DND-41 (cell line): ENCODE measurements around the gene ZMYND11.

Experiments
- ATAC-seq: fragments of 200-7000 bp; cut with Tn5 transposase; 3 replicates; pipeline ENCODE4 v1.9.1; 2021; ENCODE audit warnings: low read depth; ENCODE audit not compliant: insufficient read depth
- DNase-seq: peaks from one replicate; pipeline ENCODE4 v3.0.0-alpha.2; 2020
- H2AFZ ChIP-seq: 2 replicates; pipeline ENCODE4 v1.6.0; 2012; ENCODE audit warnings: low read depth, low read length
- H3K27ac ChIP-seq: 2 replicates; pipeline ENCODE4 v1.5.1; 2012; ENCODE audit warnings: low read length, inconsistent platforms
- H3K27me3 ChIP-seq: fragments of 200-600 bp; sonication (generic); 2 replicates; pipeline ENCODE4 v1.6.0; 2012; ENCODE audit warnings: low read length, mild to moderate bottlenecking, inconsistent platforms; ENCODE audit not compliant: insufficient read depth, poor library complexity
- H3K36me3 ChIP-seq: 2 replicates; pipeline ENCODE4 v1.5.1; 2012; ENCODE audit warnings: low read length, inconsistent platforms; ENCODE audit not compliant: insufficient read depth
- H3K4me1 ChIP-seq: 2 replicates; pipeline ENCODE4 v1.5.1; 2012; ENCODE audit warnings: mild to moderate bottlenecking, low read length; ENCODE audit not compliant: insufficient read depth
- H3K4me2 ChIP-seq: 2 replicates; pipeline ENCODE4 v1.6.0; 2012; ENCODE audit warnings: mild to moderate bottlenecking, moderate library complexity, low read length, inconsistent platforms; ENCODE audit not compliant: insufficient read depth
- H3K4me3 ChIP-seq, 2 experiments: fragments of 200-600 bp in 1 of 2; shearing (Covaris generic) in 1 of 2; 2 replicates each; pipeline ENCODE4 v1.5.1; 2012 to 2016; ENCODE audit warnings: inconsistent platforms in 2 of 2, low read length in 2 of 2, mild to moderate bottlenecking in 2 of 2, low read depth in 1 of 2, moderate library complexity in 1 of 2
- H3K79me2 ChIP-seq: 2 replicates; pipeline ENCODE4 v1.6.0; 2012; ENCODE audit warnings: low read length, inconsistent platforms; ENCODE audit not compliant: insufficient read depth
- H3K9ac ChIP-seq: 2 replicates; pipeline ENCODE4 v1.6.0; 2012; ENCODE audit warnings: low read depth, mild to moderate bottlenecking, inconsistent platforms, low read length, moderate library complexity
- H3K9me3 ChIP-seq: 2 replicates; pipeline ENCODE4 v1.5.1; 2012; ENCODE audit warnings: low read length, moderate library complexity, mild to moderate bottlenecking, inconsistent platforms; ENCODE audit not compliant: insufficient read depth, severe bottlenecking
- H4K20me1 ChIP-seq: 2 replicates; pipeline ENCODE4 v1.6.0; 2012; ENCODE audit warnings: low read length; ENCODE audit not compliant: insufficient read depth
- EZH2 ChIP-seq: IDR thresholded peaks from 3 replicates; pipeline ENCODE4 v1.6.1; 2012; ENCODE audit warnings: borderline replicate concordance, low read depth, mild to moderate bottlenecking, moderate library complexity, low read length, inconsistent platforms; ENCODE audit not compliant: severe bottlenecking
- TF ChIP-seq, protein P1 (sequence below): IDR thresholded peaks from 2 replicates; pipeline ENCODE4 v1.5.1; 2012; ENCODE audit warnings: borderline replicate concordance, low read length, moderate library complexity, mild to moderate bottlenecking; ENCODE audit not compliant: poor library complexity, severe bottlenecking; ENCODE audit errors: extremely low read depth

The ZMYND11 gene

GRCh38 chr10:191703-192518 is 56.7 kb downstream of the ZMYND11 start:
- Histone ChIP-seq H3K4me1 (no peaks in the 10 kb centered on the region), H3K9me3 (no peaks in the 10 kb centered on the region), H3K9ac (no peak overlapping the region), H3K27ac (no peak overlapping the region), H3K4me3 (no peak overlapping the region), H3K4me2 (no peak overlapping the region), H2AFZ (no peak overlapping the region), H3K79me2 (no peaks in the 10 kb centered on the region; the same call in none of the 2 replicates), H3K27me3 (no peaks in the 10 kb centered on the region), H4K20me1 (peaks cover 8% of the 10 kb centered on the region; the same call in 1 of the 2 replicates), H3K36me3 (peaks cover 38% of the 10 kb centered on the region; the same call in 1 of the 2 replicates)
- TF ChIP-seq EZH2 = no peak
- TF ChIP-seq, protein P1, sequence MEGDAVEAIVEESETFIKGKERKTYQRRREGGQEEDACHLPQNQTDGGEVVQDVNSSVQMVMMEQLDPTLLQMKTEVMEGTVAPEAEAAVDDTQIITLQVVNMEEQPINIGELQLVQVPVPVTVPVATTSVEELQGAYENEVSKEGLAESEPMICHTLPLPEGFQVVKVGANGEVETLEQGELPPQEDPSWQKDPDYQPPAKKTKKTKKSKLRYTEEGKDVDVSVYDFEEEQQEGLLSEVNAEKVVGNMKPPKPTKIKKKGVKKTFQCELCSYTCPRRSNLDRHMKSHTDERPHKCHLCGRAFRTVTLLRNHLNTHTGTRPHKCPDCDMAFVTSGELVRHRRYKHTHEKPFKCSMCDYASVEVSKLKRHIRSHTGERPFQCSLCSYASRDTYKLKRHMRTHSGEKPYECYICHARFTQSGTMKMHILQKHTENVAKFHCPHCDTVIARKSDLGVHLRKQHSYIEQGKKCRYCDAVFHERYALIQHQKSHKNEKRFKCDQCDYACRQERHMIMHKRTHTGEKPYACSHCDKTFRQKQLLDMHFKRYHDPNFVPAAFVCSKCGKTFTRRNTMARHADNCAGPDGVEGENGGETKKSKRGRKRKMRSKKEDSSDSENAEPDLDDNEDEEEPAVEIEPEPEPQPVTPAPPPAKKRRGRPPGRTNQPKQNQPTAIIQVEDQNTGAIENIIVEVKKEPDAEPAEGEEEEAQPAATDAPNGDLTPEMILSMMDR = no peak
- ATAC-seq (no peak), DNase-seq (no peak)

DNA sequence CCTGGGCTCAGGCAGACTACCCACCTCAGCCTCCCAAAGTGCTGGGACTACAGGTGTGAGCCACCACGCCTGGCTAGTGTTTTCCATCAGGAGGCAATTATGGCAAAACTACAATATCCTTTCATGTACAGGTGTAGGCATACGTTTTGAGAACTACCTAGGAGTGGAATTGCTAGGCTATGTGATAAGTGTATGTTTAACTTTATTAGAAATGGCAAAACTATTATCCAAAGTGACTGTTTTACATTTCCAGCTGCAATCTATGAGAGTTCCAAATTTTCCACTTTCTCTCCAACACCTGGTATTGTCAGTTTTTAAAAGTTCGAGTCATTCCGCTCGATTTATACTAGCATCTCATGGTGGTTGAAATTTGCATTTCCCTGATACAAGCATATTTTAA is 59.0 kb downstream of the ZMYND11 start:
- H3K9ac ChIP-seq = no peak overlapping the region
- ATAC-seq (no peak), DNase-seq (no peak)
- no peaks in the 10 kb centered on the region for H3K9me3 ChIP-seq
- no peak overlapping the region for H2AFZ ChIP-seq
- H3K79me2 ChIP-seq = no peaks in the 10 kb centered on the region; the same call in none of the 2 replicates
- no peak for TF ChIP-seq EZH2
- TF ChIP-seq, protein P1 = no peak
- H3K4me3 ChIP-seq = no peak overlapping the region
- no peaks in the 10 kb centered on the region for H3K27me3 ChIP-seq
- H3K36me3 ChIP-seq = peaks cover 34% of the 10 kb centered on the region; the same call in 1 of the 2 replicates
- H3K4me2 ChIP-seq = no peak overlapping the region
- H3K27ac ChIP-seq = no peak overlapping the region
- H4K20me1 ChIP-seq = peaks cover 10% of the 10 kb centered on the region; the same call in 1 of the 2 replicates
- H3K4me1 ChIP-seq = no peaks in the 10 kb centered on the region

DNA sequence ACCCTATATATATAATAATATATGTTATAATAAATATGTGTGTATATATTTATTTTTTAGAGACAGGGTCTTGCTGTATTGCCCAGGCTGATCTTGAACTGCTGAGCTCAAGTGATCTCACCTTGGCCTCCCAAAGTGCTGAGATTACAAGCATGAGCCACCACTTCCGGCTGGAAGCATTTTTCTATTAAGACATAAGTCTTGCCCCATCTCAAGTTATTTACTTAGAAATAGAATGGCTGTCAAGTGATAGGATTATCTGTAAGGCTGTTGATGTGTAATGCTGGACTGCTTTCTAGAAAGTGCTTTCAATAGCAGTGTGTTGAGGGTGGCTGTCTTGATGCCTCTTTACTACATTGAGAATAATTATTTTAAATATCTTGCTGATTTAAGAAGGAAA is 65.2 kb downstream of the ZMYND11 start:
- no peak for ATAC-seq

More for the DNA sequence above, 65.2 kb downstream of the ZMYND11 start:
- Histone ChIP-seq H3K9me3 (no peaks in the 10 kb centered on the region), H2AFZ (no peak overlapping the region), H3K4me1 (no peaks in the 10 kb centered on the region), H3K27ac (no peak overlapping the region), H3K36me3 (peaks cover 7% of the 10 kb centered on the region; the same call in 1 of the 2 replicates), H3K27me3 (no peaks in the 10 kb centered on the region), H3K4me3 (no peak overlapping the region), H3K79me2 (peaks cover 6% of the 10 kb centered on the region; the same call in 1 of the 2 replicates), H3K4me2 (no peak overlapping the region), H3K9ac (no peak overlapping the region), H4K20me1 (peaks cover 4% of the 10 kb centered on the region; the same call in 1 of the 2 replicates)
- DNase-seq = no peak
- TF ChIP-seq, protein P1 = no peak
- no peak for TF ChIP-seq EZH2
